A673 (cell line): ENCODE data around the gene NFS1. TPM values are rescaled to one million over a fixed set of nuclear protein-coding genes. Genes with fewer than 3 reads are reported as not detected.

Experiments used
- BruUV-seq: library from RNA; stranded (reverse); fragments of 400-500 nt; replicated peaks from 2 replicates; lab custom pipeline; 2021; lab: Mats Ljungman, UMichigan
- CTCF ChIA-PET: fragments of 300-600 bp; sonication (Branson Sonifier 250); formaldehyde crosslinking; loops from one replicate; lab custom pipeline; 2022; ENCODE audit warnings: antibody characterized with exemption; lab: Charles Lee
- POLR2A ChIA-PET: fragments of 300-600 bp; sonication (Branson Sonifier 250); formaldehyde crosslinking; loops from one replicate; lab custom pipeline; 2022; ENCODE audit warnings: antibody characterized with exemption; ENCODE audit not compliant: low non-redundant PET; lab: Charles Lee
- DNase-seq: peaks from one replicate; pipeline ENCODE4 v3.0.0-alpha.2; 2015; ENCODE audit warnings: low spot score
- H3K27ac ChIP-seq: fragments of 200-600 bp; sonication (generic); 2 replicates; pipeline ENCODE4 v1.5.1; 2016; ENCODE audit warnings: mixed run types, low read depth, mild to moderate bottlenecking, mixed read lengths, antibody characterized with exemption, low read length; ENCODE audit not compliant: poor library complexity, severe bottlenecking
- H3K27me3 ChIP-seq: fragments of 200-600 bp; sonication (generic); replicated peaks from 2 replicates; pipeline ENCODE4 v1.6.1; 2017; ENCODE audit warnings: mixed run types, low read depth, mild to moderate bottlenecking, mixed read lengths, antibody characterized with exemption, low read length; ENCODE audit not compliant: insufficient read depth, poor library complexity
- H3K36me3 ChIP-seq: fragments of 200-600 bp; sonication (generic); 2 replicates; pipeline ENCODE4 v1.6.1; 2016; ENCODE audit warnings: mixed run types, mild to moderate bottlenecking, mixed read lengths, antibody characterized with exemption, low read length; ENCODE audit not compliant: insufficient read depth, poor library complexity, severe bottlenecking
- H3K4me1 ChIP-seq: fragments of 200-600 bp; sonication (generic); 2 replicates; pipeline ENCODE4 v1.6.1; 2017; ENCODE audit warnings: mixed run types, mild to moderate bottlenecking, mixed read lengths, antibody characterized with exemption, low read length; ENCODE audit not compliant: insufficient read depth, poor library complexity, severe bottlenecking
- H3K4me3 ChIP-seq: fragments of 200-600 bp; sonication (generic); 2 replicates; pipeline ENCODE4 v1.5.1; 2016; ENCODE audit warnings: low read depth, mixed run types, mild to moderate bottlenecking, mixed read lengths, low read length; ENCODE audit not compliant: poor library complexity, severe bottlenecking
- H3K9me3 ChIP-seq: fragments of 200-600 bp; sonication (generic); 2 replicates; pipeline ENCODE4 v1.6.1; 2016; ENCODE audit warnings: mixed run types, low read depth, mild to moderate bottlenecking, mixed read lengths, antibody characterized with exemption, low read length; ENCODE audit not compliant: poor library complexity, severe bottlenecking
- EZH2 ChIP-seq: fragments of 200-600 bp; sonication (generic); IDR thresholded peaks from 2 replicates; pipeline ENCODE4 v1.6.1; 2017; ENCODE audit warnings: borderline replicate concordance, low read depth, mild to moderate bottlenecking, mixed read lengths, antibody characterized with exemption, low read length; ENCODE audit not compliant: poor library complexity, severe bottlenecking
- intact Hi-C: fragments of 100-400 bp; cut with micrococcal nuclease; formaldehyde crosslinking; loops from one replicate; pipeline ENCODE4 v1.10.0; 2022; ENCODE audit not compliant: unreplicated experiment
- total RNA-seq: library from RNA; stranded (reverse); gene quantifications from 2 replicates; pipeline ENCODE4 v1.2.3, GENCODE V29; 2021
- TF ChIP-seq, protein P1 (sequence below): fragments of 300-800, 200-600 bp; sonication (generic); conservative IDR thresholded peaks from 2 replicates; pipeline ENCODE4 v1.5.1; 2017; ENCODE audit warnings: low read depth, mild to moderate bottlenecking, antibody characterized with exemption, low read length, moderate library complexity, mixed read lengths

Gene NFS1
- total RNA-seq, 1 experiment from 2014 or later, result 22.2 TPM

DNA sequence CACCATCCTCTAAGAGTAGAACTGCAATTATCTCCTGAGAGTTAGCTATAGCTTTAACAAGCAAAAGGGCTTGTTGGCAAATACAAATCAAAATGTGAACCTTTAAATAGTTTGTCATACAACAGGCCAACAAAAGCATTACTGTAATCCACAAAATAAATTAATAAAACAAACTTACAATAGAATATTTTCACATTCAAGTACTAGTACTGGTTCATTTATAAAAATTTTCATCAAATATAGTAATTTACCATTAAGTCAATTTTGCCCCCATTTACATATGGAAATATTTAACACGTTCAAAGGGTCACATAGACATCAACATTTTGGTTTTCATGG, 33.5 kb upstream of the NFS1 start:
- H3K4me1 ChIP-seq, result peaks cover 19% of the 10 kb centered on the region
- H3K36me3 ChIP-seq, result peaks cover 100% of the 10 kb centered on the region
- ChIA-PET POLR2A (interaction anchor here (0.6 to 0.7 kb wide), 2 partner anchors 10 to 22 kb away, joined by 4 to 6 read pairs; partner anchors contain the start of gene RBM39), CTCF (no interaction called here)
- no peaks in the 10 kb centered on the region for H3K27me3 ChIP-seq
- no TSS peak for BruUV-seq
- no peaks in the 10 kb centered on the region for H3K9me3 ChIP-seq
- no peak for TF ChIP-seq EZH2
- TF ChIP-seq, protein P1, sequence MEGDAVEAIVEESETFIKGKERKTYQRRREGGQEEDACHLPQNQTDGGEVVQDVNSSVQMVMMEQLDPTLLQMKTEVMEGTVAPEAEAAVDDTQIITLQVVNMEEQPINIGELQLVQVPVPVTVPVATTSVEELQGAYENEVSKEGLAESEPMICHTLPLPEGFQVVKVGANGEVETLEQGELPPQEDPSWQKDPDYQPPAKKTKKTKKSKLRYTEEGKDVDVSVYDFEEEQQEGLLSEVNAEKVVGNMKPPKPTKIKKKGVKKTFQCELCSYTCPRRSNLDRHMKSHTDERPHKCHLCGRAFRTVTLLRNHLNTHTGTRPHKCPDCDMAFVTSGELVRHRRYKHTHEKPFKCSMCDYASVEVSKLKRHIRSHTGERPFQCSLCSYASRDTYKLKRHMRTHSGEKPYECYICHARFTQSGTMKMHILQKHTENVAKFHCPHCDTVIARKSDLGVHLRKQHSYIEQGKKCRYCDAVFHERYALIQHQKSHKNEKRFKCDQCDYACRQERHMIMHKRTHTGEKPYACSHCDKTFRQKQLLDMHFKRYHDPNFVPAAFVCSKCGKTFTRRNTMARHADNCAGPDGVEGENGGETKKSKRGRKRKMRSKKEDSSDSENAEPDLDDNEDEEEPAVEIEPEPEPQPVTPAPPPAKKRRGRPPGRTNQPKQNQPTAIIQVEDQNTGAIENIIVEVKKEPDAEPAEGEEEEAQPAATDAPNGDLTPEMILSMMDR, result no peak
- no peak overlapping the region for H3K4me3 ChIP-seq
- no peak overlapping the region for H3K27ac ChIP-seq
- intact Hi-C loops, result no loop called here
- DNase-seq, result no peak

DNA sequence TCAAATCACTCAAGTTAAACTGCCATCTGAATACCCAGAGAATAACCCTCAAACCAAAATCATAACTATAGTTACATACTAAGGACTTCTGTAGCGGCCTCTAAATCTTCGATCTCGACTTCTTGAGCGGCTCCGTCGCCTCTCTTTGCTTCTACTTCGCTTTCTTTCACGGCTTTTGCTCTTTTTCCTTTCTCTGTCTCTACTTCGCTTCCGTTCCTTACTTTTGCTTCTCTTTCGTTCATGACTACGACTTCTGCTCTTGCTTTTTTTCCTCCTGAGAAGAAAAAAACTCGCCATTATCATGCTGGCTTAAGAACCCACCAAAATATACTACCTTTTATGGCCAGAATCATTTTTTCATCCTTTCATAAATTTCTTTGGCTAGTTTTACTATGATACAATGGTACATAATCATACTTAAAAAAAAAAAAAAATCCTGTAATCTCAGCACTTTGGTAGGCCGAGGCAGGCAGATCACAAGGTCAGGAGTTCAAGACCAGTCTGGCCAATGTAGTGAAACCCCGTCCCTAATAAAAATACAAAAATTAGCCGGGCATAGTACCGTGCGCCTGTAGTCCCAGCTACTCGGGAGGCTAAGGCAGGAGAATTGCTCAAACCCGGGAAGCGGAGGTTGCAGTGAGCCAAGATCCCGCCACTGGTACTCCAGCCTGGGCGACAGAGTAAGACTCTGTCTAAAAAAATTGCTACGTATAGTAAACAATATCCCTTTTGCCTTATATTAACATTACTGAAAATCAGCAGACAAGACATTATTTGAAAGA, 32.9 kb upstream of the NFS1 start:
- TF ChIP-seq, protein P1, result no peak
- no peak for TF ChIP-seq EZH2
- no peak for DNase-seq
- no peaks in the 10 kb centered on the region for H3K9me3 ChIP-seq
- ChIA-PET CTCF (no interaction called here), POLR2A (interaction anchor here (0.7 kb wide), 1 partner anchor 10 kb away, joined by 6 read pairs; the partner anchor contains the start of gene RBM39)
- H3K27me3 ChIP-seq, result no peaks in the 10 kb centered on the region
- H3K27ac ChIP-seq, result no peak overlapping the region
- no peak overlapping the region for H3K4me3 ChIP-seq
- intact Hi-C loops, result loop anchor here (1.0 kb wide), 1 partner anchor 9 kb away; no protein-coding TSS in a partner anchor
- H3K36me3 ChIP-seq, result peaks cover 100% of the 10 kb centered on the region
- BruUV-seq, result no TSS peak
- peaks cover 19% of the 10 kb centered on the region for H3K4me1 ChIP-seq

DNA sequence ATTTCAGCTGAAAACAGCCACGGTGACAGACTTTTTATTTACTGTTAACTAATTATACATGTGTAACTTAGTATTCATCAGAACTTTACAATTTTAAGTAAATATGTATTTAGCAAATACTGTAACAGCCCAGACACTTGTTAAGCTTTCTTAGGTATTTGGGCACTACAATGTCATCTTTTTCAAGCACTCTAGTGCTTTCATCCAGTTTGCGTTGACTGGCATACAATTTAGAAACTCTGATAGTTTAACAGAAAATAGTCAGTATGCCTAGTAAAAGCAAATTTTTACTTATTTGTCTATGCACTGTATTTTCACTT, 32.3 kb upstream of the NFS1 start:
- Histone ChIP-seq H3K4me1 (peaks cover 19% of the 10 kb centered on the region), H3K9me3 (no peaks in the 10 kb centered on the region), H3K36me3 (peaks cover 100% of the 10 kb centered on the region), H3K4me3 (no peak overlapping the region), H3K27me3 (no peaks in the 10 kb centered on the region), H3K27ac (no peak overlapping the region)
- TF ChIP-seq, protein P1, result no peak
- no peak for TF ChIP-seq EZH2
- no peak for DNase-seq
- ChIA-PET CTCF (no interaction called here), POLR2A (interaction anchor here (1.5 kb wide), 1 partner anchor 11 kb away, joined by 6 read pairs; no protein-coding TSS in a partner anchor)
- no TSS peak for BruUV-seq
- intact Hi-C loops, result loop anchor here (1.0 kb wide), 1 partner anchor 8 kb away; no protein-coding TSS in a partner anchor
